ENCODE data around the gene TNFRSF19.

The TNFRSF19 gene

GRCh38 chr13:23628765-23629565 lies 58.8 kb downstream of the TNFRSF19 start:
- H3K4me2 ChIP-seq, result no peak overlapping the region
- no peaks in the 10 kb centered on the region for H3K79me2 ChIP-seq (ENCODE audit: insufficient read depth, low read depth)
- no peak overlapping the region for H2AFZ ChIP-seq (ENCODE audit: low read depth)
- H3K9ac ChIP-seq, result no peak overlapping the region
- no peak for TF ChIP-seq CTCF (conservative IDR thresholded peaks at IDR 0.05; ENCODE audit: low read depth, low read length)
- H3K4me1 ChIP-seq (ENCODE audit: low read depth, poor library complexity, severe bottlenecking), result no peaks in the 10 kb centered on the region
- no peaks in the 10 kb centered on the region for H3K27me3 ChIP-seq (ENCODE audit: insufficient read depth, low read depth)
- no peak overlapping the region for H3K4me3 ChIP-seq (IDR thresholded peaks at IDR 0.05; ENCODE audit: insufficient read depth, low read depth, low read length)
- H3K27ac ChIP-seq, result no peak overlapping the region
- H4K20me1 ChIP-seq (ENCODE audit: insufficient read depth), result no peaks in the 10 kb centered on the region
- no peaks in the 10 kb centered on the region for H3K36me3 ChIP-seq (ENCODE audit: insufficient read depth)

GRCh38 chr13:23629566-23630272 lies 59.5 kb downstream of the TNFRSF19 start:
- H3K4me1 ChIP-seq (ENCODE audit: low read depth, poor library complexity, severe bottlenecking), result no peaks in the 10 kb centered on the region
- H3K9ac ChIP-seq, result no peak overlapping the region

GRCh38 chr13:23630349-23631093 lies 60.3 kb downstream of the TNFRSF19 start:
- Histone ChIP-seq H3K27me3 (ENCODE audit: insufficient read depth, low read depth) (no peaks in the 10 kb centered on the region), H3K9ac (no peak overlapping the region), H3K36me3 (ENCODE audit: insufficient read depth) (no peaks in the 10 kb centered on the region), H3K4me1 (ENCODE audit: low read depth, poor library complexity, severe bottlenecking) (no peaks in the 10 kb centered on the region), H3K79me2 (ENCODE audit: insufficient read depth, low read depth) (no peaks in the 10 kb centered on the region), H4K20me1 (ENCODE audit: insufficient read depth) (no peaks in the 10 kb centered on the region), H3K4me2 (no peak overlapping the region), H2AFZ (ENCODE audit: low read depth) (no peak overlapping the region), H3K27ac (no peak overlapping the region), H3K4me3 (IDR thresholded peaks at IDR 0.05; ENCODE audit: insufficient read depth, low read depth, low read length) (no peak overlapping the region)
- no peak for TF ChIP-seq CTCF (conservative IDR thresholded peaks at IDR 0.05; ENCODE audit: low read depth, low read length)

More at GRCh38 chr13:23629566-23630272, 59.5 kb downstream of the TNFRSF19 start:
- TF ChIP-seq CTCF (conservative IDR thresholded peaks at IDR 0.05; ENCODE audit: low read depth, low read length), result no peak
- no peak overlapping the region for H3K27ac ChIP-seq
- no peaks in the 10 kb centered on the region for H3K27me3 ChIP-seq (ENCODE audit: insufficient read depth, low read depth)
- H3K79me2 ChIP-seq (ENCODE audit: insufficient read depth, low read depth), result no peaks in the 10 kb centered on the region
- no peak overlapping the region for H3K4me3 ChIP-seq (IDR thresholded peaks at IDR 0.05; ENCODE audit: insufficient read depth, low read depth, low read length)
- H3K36me3 ChIP-seq (ENCODE audit: insufficient read depth), result no peaks in the 10 kb centered on the region
- H2AFZ ChIP-seq (ENCODE audit: low read depth), result no peak overlapping the region
- H3K4me2 ChIP-seq, result no peak overlapping the region
- no peaks in the 10 kb centered on the region for H4K20me1 ChIP-seq (ENCODE audit: insufficient read depth)

- H3K27me3 ChIP-seq (ENCODE audit: insufficient read depth, low read depth), result no peaks in the 10 kb centered on the region
- no peak overlapping the region for H2AFZ ChIP-seq (ENCODE audit: low read depth)
- no peak for TF ChIP-seq CTCF (conservative IDR thresholded peaks at IDR 0.05; ENCODE audit: low read depth, low read length)
- no peak overlapping the region for H3K4me3 ChIP-seq (IDR thresholded peaks at IDR 0.05; ENCODE audit: insufficient read depth, low read depth, low read length)
- H3K27ac ChIP-seq, result no peak overlapping the region
- no peak overlapping the region for H3K9ac ChIP-seq
- H3K4me2 ChIP-seq, result no peak overlapping the region
- no peaks in the 10 kb centered on the region for H3K36me3 ChIP-seq (ENCODE audit: insufficient read depth)
- no peaks in the 10 kb centered on the region for H3K79me2 ChIP-seq (ENCODE audit: insufficient read depth, low read depth)
- no peaks in the 10 kb centered on the region for H3K4me1 ChIP-seq (ENCODE audit: low read depth, poor library complexity, severe bottlenecking)
- H4K20me1 ChIP-seq (ENCODE audit: insufficient read depth), result no peaks in the 10 kb centered on the region
Observed at GRCh38 chr13:23631311-23632047, 61.3 kb downstream of the TNFRSF19 start.
